Memory B cell (primary cell): ENCODE results near the gene GSTA1.
"Not testable (repeated sequence)": the region's sequence is repeated elsewhere in the genome, so short reads cannot be mapped to it uniquely, and the experiment has no call there.

Experiments
- ATAC-seq: fragments of 150-1000 bp; cut with Tn5 transposase; 2 replicates; pipeline ENCODE4 v1.10.0; 2021; ENCODE audit warnings: low read depth, mild to moderate bottlenecking, moderate library complexity
- DNase-seq, 2 donors: peaks; one replicate each; pipeline ENCODE4 v3.0.0; 2022; ENCODE audit warnings: low spot score in 2 of 2
- H3K27ac Mint-ChIP-seq: one replicate; pipeline ENCODE4 v1.8.0; 2022; ENCODE audit warnings: mild to moderate bottlenecking, moderate library complexity, mixed read lengths
- H3K27me3 Mint-ChIP-seq: one replicate; pipeline ENCODE4 v1.8.0; 2022; ENCODE audit warnings: mixed read lengths
- H3K36me3 Mint-ChIP-seq: one replicate; pipeline ENCODE4 v1.8.0; 2022; ENCODE audit warnings: mild to moderate bottlenecking, mixed read lengths
- H3K4me1 Mint-ChIP-seq: one replicate; pipeline ENCODE4 v1.8.0; 2022; ENCODE audit warnings: mixed read lengths
- H3K4me3 Mint-ChIP-seq: one replicate; pipeline ENCODE4 v1.8.0; 2022; ENCODE audit warnings: mild to moderate bottlenecking, moderate library complexity, mixed read lengths
- H3K9me3 Mint-ChIP-seq: one replicate; pipeline ENCODE4 v1.8.0; 2022; ENCODE audit warnings: mixed read lengths

Gene GSTA1

GRCh38 chr6:52787917-52788316 is 15.7 kb downstream of the GSTA1 start:
- Mint-ChIP-seq H3K27ac (no peak overlapping the region), H3K36me3 (no peaks in the 10 kb centered on the region), H3K9me3 (peaks cover 1% of the 10 kb centered on the region), H3K4me1 (no peaks in the 10 kb centered on the region), H3K4me3 (no peak overlapping the region), H3K27me3 (peaks cover 3% of the 10 kb centered on the region)
- DNase-seq (no peak), ATAC-seq (no peak)

GRCh38 chr6:52786249-52786956 is 17.2 kb downstream of the GSTA1 start:
- Mint-ChIP-seq H3K27ac (no peak overlapping the region), H3K9me3 (peaks cover 1% of the 10 kb centered on the region), H3K4me1 (no peaks in the 10 kb centered on the region), H3K36me3 (no peaks in the 10 kb centered on the region), H3K27me3 (peaks cover 5% of the 10 kb centered on the region), H3K4me3 (no peak overlapping the region)
- DNase-seq (no peak), ATAC-seq (no peak)

GRCh38 chr6:52782696-52783274 is 20.8 kb downstream of the GSTA1 start:
- ATAC-seq, H3K4me1 Mint-ChIP-seq, H3K9me3 Mint-ChIP-seq, H3K4me3 Mint-ChIP-seq, DNase-seq, H3K27me3 Mint-ChIP-seq, H3K36me3 Mint-ChIP-seq, H3K27ac Mint-ChIP-seq: not testable (repeated sequence)

GRCh38 chr6:52782209-52782608 is 21.4 kb downstream of the GSTA1 start:
- DNase-seq, H3K9me3 Mint-ChIP-seq, H3K4me1 Mint-ChIP-seq, ATAC-seq, H3K27ac Mint-ChIP-seq, H3K36me3 Mint-ChIP-seq, H3K4me3 Mint-ChIP-seq: not testable (repeated sequence)
- H3K27me3 Mint-ChIP-seq = peaks cover 10% of the 10 kb centered on the region

- no peak for ATAC-seq
- H3K27me3 Mint-ChIP-seq = peaks cover 15% of the 10 kb centered on the region
- DNase-seq = no peak
- H3K4me3 Mint-ChIP-seq = no peak overlapping the region
- no peaks in the 10 kb centered on the region for H3K36me3 Mint-ChIP-seq
- H3K27ac Mint-ChIP-seq = no peak overlapping the region
- H3K4me1 Mint-ChIP-seq = no peaks in the 10 kb centered on the region
- H3K9me3 Mint-ChIP-seq = peaks cover 1% of the 10 kb centered on the region
Observed at GRCh38 chr6:52779237-52779636, 24.4 kb downstream of the GSTA1 start.

GRCh38 chr6:52776711-52777351 is 26.8 kb downstream of the GSTA1 start:
- not testable (repeated sequence) for DNase-seq, H3K4me1 Mint-ChIP-seq, H3K4me3 Mint-ChIP-seq, H3K27ac Mint-ChIP-seq, H3K36me3 Mint-ChIP-seq, H3K9me3 Mint-ChIP-seq, ATAC-seq
- H3K27me3 Mint-ChIP-seq = peaks cover 13% of the 10 kb centered on the region

GRCh38 chr6:52769399-52769798 is 34.2 kb downstream of the GSTA1 start:
- H3K4me1 Mint-ChIP-seq, DNase-seq, H3K36me3 Mint-ChIP-seq, H3K27ac Mint-ChIP-seq, ATAC-seq, H3K9me3 Mint-ChIP-seq, H3K27me3 Mint-ChIP-seq, H3K4me3 Mint-ChIP-seq: not testable (repeated sequence)

GRCh38 chr6:52767658-52768057 is 36.0 kb downstream of the GSTA1 start:
- H3K27ac Mint-ChIP-seq, DNase-seq, H3K9me3 Mint-ChIP-seq, H3K4me1 Mint-ChIP-seq, H3K4me3 Mint-ChIP-seq, ATAC-seq, H3K27me3 Mint-ChIP-seq, H3K36me3 Mint-ChIP-seq: not testable (repeated sequence)

- H3K27ac Mint-ChIP-seq, H3K4me1 Mint-ChIP-seq, H3K4me3 Mint-ChIP-seq, DNase-seq, H3K36me3 Mint-ChIP-seq, H3K9me3 Mint-ChIP-seq, ATAC-seq, H3K27me3 Mint-ChIP-seq: not testable (repeated sequence)
Observed at GRCh38 chr6:52763322-52763916, 40.2 kb downstream of the GSTA1 start, which contains the start of gene GSTA2. Gene GSTA2, minus strand, starts transcription at chr6:52763475. Its CDS starts 5,528 bp downstream, at chr6:52757947.

GRCh38 chr6:52761673-52762491 is 41.7 kb downstream of the GSTA1 start:
- H3K36me3 Mint-ChIP-seq, ATAC-seq, H3K4me3 Mint-ChIP-seq, DNase-seq, H3K4me1 Mint-ChIP-seq, H3K27me3 Mint-ChIP-seq, H3K9me3 Mint-ChIP-seq, H3K27ac Mint-ChIP-seq: not testable (repeated sequence)

- Mint-ChIP-seq H3K4me3 (no peak overlapping the region), H3K27ac (no peak overlapping the region), H3K4me1 (no peaks in the 10 kb centered on the region), H3K27me3 (peaks cover 5% of the 10 kb centered on the region), H3K36me3 (no peaks in the 10 kb centered on the region), H3K9me3 (no peaks in the 10 kb centered on the region)
- no peak for DNase-seq
- ATAC-seq = no peak
Observed at GRCh38 chr6:52760105-52760765, 43.4 kb downstream of the GSTA1 start.

- ATAC-seq (no peak), DNase-seq (no peak)
- Mint-ChIP-seq H3K36me3 (no peaks in the 10 kb centered on the region), H3K4me1 (no peaks in the 10 kb centered on the region), H3K4me3 (no peak overlapping the region), H3K27ac (no peak overlapping the region), H3K9me3 (no peaks in the 10 kb centered on the region), H3K27me3 (peaks cover 6% of the 10 kb centered on the region)
Observed at GRCh38 chr6:52759085-52759484, 44.5 kb downstream of the GSTA1 start.

- not testable (repeated sequence) for DNase-seq, H3K36me3 Mint-ChIP-seq, H3K4me3 Mint-ChIP-seq, ATAC-seq, H3K27ac Mint-ChIP-seq, H3K27me3 Mint-ChIP-seq, H3K4me1 Mint-ChIP-seq, H3K9me3 Mint-ChIP-seq
Observed at GRCh38 chr6:52757651-52758338, 45.8 kb downstream of the GSTA1 start.
